ENCODE measurements around the gene MAST3.

The MAST3 gene

GRCh38 chr19:18161636-18162002, 64.0 kb downstream of the MAST3 start:
- DNase-seq = no peak

- no peak for DNase-seq
Measured at GRCh38 chr19:18164072-18164471, 66.5 kb downstream of the MAST3 start.

GRCh38 chr19:18165794-18166544, 68.4 kb downstream of the MAST3 start:
- DNase-seq = no peak

GRCh38 chr19:18167011-18167410, 69.4 kb downstream of the MAST3 start:
- DNase-seq = no peak

- no peak for DNase-seq
Measured at GRCh38 chr19:18167975-18168645, 70.5 kb downstream of the MAST3 start.

GRCh38 chr19:18168673-18169381, 71.2 kb downstream of the MAST3 start:
- DNase-seq = no peak

- DNase-seq = no peak
Measured at GRCh38 chr19:18170714-18171255, 73.2 kb downstream of the MAST3 start.

GRCh38 chr19:18171605-18172327, 74.2 kb downstream of the MAST3 start:
- DNase-seq = no peak

- no peak for DNase-seq
Measured at GRCh38 chr19:18172331-18173053, 74.9 kb downstream of the MAST3 start.

GRCh38 chr19:18173054-18173571, 75.5 kb downstream of the MAST3 start:
- DNase-seq = no peak

GRCh38 chr19:18173572-18174288, 76.2 kb downstream of the MAST3 start, which contains the start of gene IFI30:
TSS of gene IFI30 (plus strand) at chr19:18173813. CDS start at chr19:18173842, 29 bp downstream.
- no peak for DNase-seq

- DNase-seq = no peak
Measured at GRCh38 chr19:18174983-18175382, 77.4 kb downstream of the MAST3 start.

- DNase-seq = no peak
Measured at GRCh38 chr19:18176367-18177310, 79.1 kb downstream of the MAST3 start.

GRCh38 chr19:18179957-18180356, 82.4 kb downstream of the MAST3 start:
- no peak for DNase-seq

GRCh38 chr19:18183529-18183928, 86.0 kb downstream of the MAST3 start:
- DNase-seq = no peak

GRCh38 chr19:18185538-18185937, 88.0 kb downstream of the MAST3 start:
- DNase-seq = no peak

- DNase-seq = no peak
Measured at GRCh38 chr19:18190278-18190677, 92.7 kb downstream of the MAST3 start.

GRCh38 chr19:18191640-18192062, 94.1 kb downstream of the MAST3 start:
- no peak for DNase-seq

GRCh38 chr19:18192673-18193387, 95.3 kb downstream of the MAST3 start, which contains the start of gene MPV17L2:
TSS of gene MPV17L2 (plus strand) at chr19:18193218. CDS start at chr19:18193282, 64 bp downstream.
- peak; percentile 97 for DNase-seq
